ENCODE data around the gene H2AZ2. TPM values are rescaled to one million over a fixed set of nuclear protein-coding genes. Genes with fewer than 3 reads are reported as not detected.
A peak's percentile ranks its signal among the peaks of the same experiment; 100 is the strongest.

Gene H2AZ2
- total RNA-seq, 3 donors from 2014 or later, result 126 to 242 (median 158) TPM

GRCh38 chr7:44891372-44891771 is 43.5 kb upstream of the H2AZ2 start:
- Histone ChIP-seq H3K9me3 (no peaks in the 10 kb centered on the region), H3K4me1 (ENCODE audit: low read depth) (no peaks in the 10 kb centered on the region), H3K4me3 (no peak overlapping the region), H3K36me3 (ENCODE audit: low read depth) (no peaks in the 10 kb centered on the region)
- DNase-seq (no peak), ATAC-seq (peak; percentile 48)
- no peak for TF ChIP-seq CTCF (IDR thresholded peaks at IDR 0.05)
- intact Hi-C loops (cut with DNase I, micrococcal nuclease), result no loop called here

DNA sequence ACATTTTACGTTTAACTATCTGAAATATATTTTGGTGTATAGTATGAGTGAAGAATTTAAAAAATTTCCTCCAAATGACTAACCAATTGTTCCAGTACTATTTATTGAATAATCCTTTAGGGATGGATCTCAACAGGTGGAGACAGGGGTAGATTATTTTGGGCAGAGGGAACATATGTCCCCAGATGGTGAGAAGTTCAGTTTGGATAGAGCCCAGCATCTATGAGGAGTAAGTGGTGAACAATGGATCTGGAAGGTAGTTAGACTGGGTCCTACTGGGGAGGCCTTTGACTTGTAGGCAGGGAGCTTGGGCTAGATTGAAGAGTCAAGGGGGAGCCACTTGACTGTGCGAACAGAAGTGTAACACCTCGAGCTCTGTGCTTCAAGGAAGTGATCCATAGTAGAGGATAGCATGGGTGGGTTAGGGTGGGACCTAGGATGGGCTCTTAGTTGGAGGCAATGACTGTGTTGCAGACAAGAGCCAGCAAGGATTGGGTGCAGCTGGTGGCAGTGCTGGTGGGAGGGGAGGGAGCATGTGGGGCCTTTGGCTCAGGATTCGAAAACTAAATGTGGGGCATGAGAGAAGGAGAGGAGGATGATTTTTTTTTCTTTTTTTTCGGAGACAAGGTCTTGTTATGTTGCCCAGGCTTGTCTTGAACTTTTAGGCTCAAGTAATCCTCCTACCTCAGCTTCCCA is 41.3 kb upstream of the H2AZ2 start:
- DNase-seq, result no peak
- no peak overlapping the region for H3K4me3 ChIP-seq
- no peaks in the 10 kb centered on the region for H3K36me3 ChIP-seq (ENCODE audit: low read depth)
- H3K4me1 ChIP-seq (ENCODE audit: low read depth), result no peaks in the 10 kb centered on the region
- no peak for ATAC-seq
- no peaks in the 10 kb centered on the region for H3K9me3 ChIP-seq
- intact Hi-C loops (cut with DNase I, micrococcal nuclease), result no loop called here
- TF ChIP-seq CTCF (IDR thresholded peaks at IDR 0.05), result no peak

DNA sequence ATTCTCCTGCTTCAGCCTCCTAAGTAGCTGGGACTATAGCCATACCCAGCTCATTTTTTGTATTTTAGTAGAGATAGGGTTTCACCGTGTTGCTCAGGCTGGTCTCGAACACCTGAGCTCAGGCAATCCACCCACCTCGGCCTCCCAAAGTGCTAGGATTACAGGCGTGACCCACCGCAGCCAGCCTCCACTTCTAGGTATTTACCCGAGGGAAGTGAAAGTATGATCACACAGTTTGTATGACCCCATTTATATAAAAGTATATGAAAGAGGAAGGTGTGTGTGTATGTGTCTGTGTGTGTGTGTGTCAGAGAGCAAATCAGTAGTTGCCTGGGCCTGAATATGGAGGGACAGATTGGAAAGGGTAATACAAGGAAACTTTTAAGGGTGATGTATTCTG is 39.4 kb upstream of the H2AZ2 start:
- TF ChIP-seq CTCF (IDR thresholded peaks at IDR 0.05), result no peak
- Histone ChIP-seq H3K9me3 (no peaks in the 10 kb centered on the region), H3K4me1 (ENCODE audit: low read depth) (peaks cover 18% of the 10 kb centered on the region), H3K4me3 (no peak overlapping the region), H3K36me3 (ENCODE audit: low read depth) (no peaks in the 10 kb centered on the region)
- intact Hi-C loops (cut with DNase I, micrococcal nuclease), result no loop called here
- DNase-seq, result no peak
- ATAC-seq, result no peak

DNA sequence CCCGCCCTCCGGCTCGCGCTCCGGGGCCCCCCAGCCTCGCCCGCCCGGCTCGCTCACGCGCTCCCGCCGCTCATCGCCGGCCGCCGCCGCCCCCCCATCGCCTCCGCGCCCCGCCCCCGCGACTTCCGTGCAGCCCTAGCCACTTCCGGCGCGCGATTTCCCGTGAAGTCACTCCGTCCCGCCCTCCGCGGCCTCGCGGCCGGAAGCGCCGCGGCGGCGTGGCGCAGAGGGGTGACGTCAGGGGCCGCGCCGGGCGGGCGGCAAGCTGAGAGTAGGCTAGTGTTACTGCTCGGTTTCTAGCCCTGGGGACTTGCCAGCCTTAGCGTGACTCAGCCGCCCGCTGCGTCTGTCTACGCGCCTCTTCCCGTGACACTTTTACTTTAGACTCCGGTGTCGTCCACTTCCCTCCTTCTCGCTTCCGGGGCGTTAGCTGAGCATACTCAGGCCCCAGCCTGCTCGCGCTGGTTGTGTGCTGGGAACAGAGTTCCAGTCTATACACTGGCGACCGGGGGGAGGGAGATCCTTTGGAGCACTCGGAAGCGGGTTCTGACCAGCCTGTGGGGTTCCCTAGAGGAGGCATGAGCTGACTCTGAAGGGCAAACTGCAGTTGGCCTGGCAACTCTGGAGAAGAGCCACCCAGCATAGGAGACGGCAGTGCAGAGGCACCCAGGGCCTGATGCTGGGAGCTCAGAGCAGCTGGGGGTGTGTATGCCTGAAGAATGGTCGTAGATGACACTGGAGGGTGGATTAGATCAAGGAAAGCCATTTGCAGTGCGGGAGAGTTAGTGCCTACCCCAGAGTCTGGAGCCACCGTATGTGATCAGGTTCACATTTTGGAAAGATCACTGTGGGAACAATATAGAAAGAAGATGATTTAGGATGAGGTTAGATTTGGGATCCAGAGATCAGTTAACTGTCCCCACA is 37.8 kb upstream of the H2AZ2 start, which contains the start of gene PURB:
TSS of gene PURB (minus strand) at position 137 of the 924 bp plus-strand sequence. CDS start 182 bp downstream, outside the sequence.
- H3K9me3 ChIP-seq, result no peaks in the 10 kb centered on the region
- intact Hi-C loops (cut with DNase I, micrococcal nuclease), result no loop called here
- peaks cover 31% of the 10 kb centered on the region for H3K4me1 ChIP-seq (ENCODE audit: low read depth)
- peak; percentile 96 to 97 (median 96) for DNase-seq
- peak; percentile 97 for ATAC-seq
- no peaks in the 10 kb centered on the region for H3K36me3 ChIP-seq (ENCODE audit: low read depth)
- H3K4me3 ChIP-seq, result peak within 1 kb of the TSS; percentile 93
- no peak for TF ChIP-seq CTCF (IDR thresholded peaks at IDR 0.05)

GRCh38 chr7:44884621-44885393 is 36.9 kb upstream of the H2AZ2 start:
- peaks cover 40% of the 10 kb centered on the region for H3K4me1 ChIP-seq (ENCODE audit: low read depth)
- H3K9me3 ChIP-seq, result no peaks in the 10 kb centered on the region
- no peaks in the 10 kb centered on the region for H3K36me3 ChIP-seq (ENCODE audit: low read depth)
- TF ChIP-seq CTCF (IDR thresholded peaks at IDR 0.05), result no peak
- DNase-seq (peak; percentile 57 to 75 (median 75)), ATAC-seq (peak; percentile 26)
- intact Hi-C loops (cut with DNase I, micrococcal nuclease), result no loop called here
- H3K4me3 ChIP-seq, result peak overlapping the region; percentile 93

All from mucosa of descending colon (tissue), 3 donors.